ENCODE results near the gene CPNE6. TPM values are rescaled to one million over a fixed set of nuclear protein-coding genes. Genes with fewer than 3 reads are reported as not detected.
"Not testable (repeated sequence)": the region's sequence is repeated elsewhere in the genome, so short reads cannot be mapped to it uniquely, and the experiment has no call there.

Gene CPNE6
- total RNA-seq, 1 experiment from 2014 or later: not detected

DNA sequence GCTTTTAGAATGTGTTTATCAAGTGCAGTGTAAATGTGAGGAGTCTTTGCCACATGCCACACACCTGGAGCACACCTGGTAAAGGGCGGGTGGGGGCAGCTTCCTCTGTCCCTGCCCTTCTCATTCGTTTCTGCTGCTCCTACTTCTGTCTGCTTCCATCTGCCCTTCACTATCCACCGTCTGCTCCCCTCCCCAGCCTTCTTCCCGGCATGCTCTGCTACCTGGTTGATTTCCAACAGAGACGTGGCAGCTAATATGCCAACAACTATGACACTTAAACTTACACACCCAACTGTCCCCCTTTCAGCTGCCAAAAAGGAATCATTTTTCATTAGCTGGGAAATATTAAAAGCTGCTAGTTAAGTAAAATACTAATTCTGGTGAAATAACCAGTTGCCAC is 28.6 kb upstream of the CPNE6 start:
- no peak overlapping the region for H2AFZ ChIP-seq (ENCODE audit: low read length)
- no peak overlapping the region for H3K23ac ChIP-seq (ENCODE audit: insufficient read length, low read depth, low read length)
- no peak overlapping the region for H2AK5ac ChIP-seq (ENCODE audit: insufficient read length, low read length)
- H3K36me3 Mint-ChIP-seq (ENCODE audit: insufficient read depth in 1 of 3, low read depth in 3 of 3): 0 out of 7 replicates have a peak, but pooled peaks cover 0 to 2% (median 0%) of the 10 kb centered on the region in 3 experiments
- no peak overlapping the region for H2BK5ac ChIP-seq (ENCODE audit: insufficient read length, low read length)
- no peaks in the 10 kb centered on the region for H3K79me2 ChIP-seq (ENCODE audit: insufficient read depth, low read length)
- H4K91ac ChIP-seq (ENCODE audit: insufficient read length, low read depth, low read length): no peak overlapping the region
- no peak overlapping the region for H3K4me2 ChIP-seq (ENCODE audit: insufficient read depth, insufficient read length, low read length)
- no peaks in the 10 kb centered on the region for H4K20me1 ChIP-seq (ENCODE audit: control insufficient read depth, insufficient read depth, insufficient read length)
- no peaks in the 10 kb centered on the region for H3K4me1 ChIP-seq (ENCODE audit: insufficient read depth, low read length)
- H3K4me3 Mint-ChIP-seq: no peak overlapping the region
- H3K18ac ChIP-seq (ENCODE audit: insufficient read length, low read depth, low read length): no peak overlapping the region
- H3K4ac ChIP-seq (ENCODE audit: low read depth, low read length): no peak overlapping the region
- no peak overlapping the region for H4K8ac ChIP-seq (replicated peaks; ENCODE audit: insufficient read length, low read depth, low read length)
- no peak overlapping the region for H3K27ac ChIP-seq (ENCODE audit: insufficient read length, low read depth, low read length)
- peaks cover 3 to 6% of the 10 kb centered on the region in 2 experiments; a peak in 3 of 4 replicates for H3K4me1 Mint-ChIP-seq
- H3K9me3 Mint-ChIP-seq: no peaks in the 10 kb centered on the region; a peak in 2 of 5 replicates
- H3K27me3 ChIP-seq (ENCODE audit: insufficient read depth, low read length): no peaks in the 10 kb centered on the region
- WGBS (ENCODE audit: extremely low coverage, insufficient read length, low lambda C conversion rate): no CpG with 5 or more reads among the region's 5 CpGs
- no peak overlapping the region for H2BK20ac ChIP-seq (ENCODE audit: low read depth, low read length, poor library complexity, severe bottlenecking)
- H2BK12ac ChIP-seq (ENCODE audit: insufficient read length, low read depth, low read length): no peak overlapping the region
- peaks cover 12% of the 10 kb centered on the region for H3K27me3 Mint-ChIP-seq (ENCODE audit: low read depth)
- no peak overlapping the region for H3K27ac Mint-ChIP-seq
- H4K5ac ChIP-seq (ENCODE audit: insufficient read length, low read depth, low read length): no peak overlapping the region
- no peak overlapping the region for H2BK120ac ChIP-seq (ENCODE audit: low read depth, low read length, poor library complexity, severe bottlenecking)
- H3K9ac ChIP-seq (ENCODE audit: extremely low read depth, insufficient read length, low read length): no peak overlapping the region
- H3T11ph ChIP-seq (ENCODE audit: low read length): no peak overlapping the region
- H2BK15ac ChIP-seq (ENCODE audit: low read depth, low read length): no peak overlapping the region
- TF ChIP-seq, protein P1, sequence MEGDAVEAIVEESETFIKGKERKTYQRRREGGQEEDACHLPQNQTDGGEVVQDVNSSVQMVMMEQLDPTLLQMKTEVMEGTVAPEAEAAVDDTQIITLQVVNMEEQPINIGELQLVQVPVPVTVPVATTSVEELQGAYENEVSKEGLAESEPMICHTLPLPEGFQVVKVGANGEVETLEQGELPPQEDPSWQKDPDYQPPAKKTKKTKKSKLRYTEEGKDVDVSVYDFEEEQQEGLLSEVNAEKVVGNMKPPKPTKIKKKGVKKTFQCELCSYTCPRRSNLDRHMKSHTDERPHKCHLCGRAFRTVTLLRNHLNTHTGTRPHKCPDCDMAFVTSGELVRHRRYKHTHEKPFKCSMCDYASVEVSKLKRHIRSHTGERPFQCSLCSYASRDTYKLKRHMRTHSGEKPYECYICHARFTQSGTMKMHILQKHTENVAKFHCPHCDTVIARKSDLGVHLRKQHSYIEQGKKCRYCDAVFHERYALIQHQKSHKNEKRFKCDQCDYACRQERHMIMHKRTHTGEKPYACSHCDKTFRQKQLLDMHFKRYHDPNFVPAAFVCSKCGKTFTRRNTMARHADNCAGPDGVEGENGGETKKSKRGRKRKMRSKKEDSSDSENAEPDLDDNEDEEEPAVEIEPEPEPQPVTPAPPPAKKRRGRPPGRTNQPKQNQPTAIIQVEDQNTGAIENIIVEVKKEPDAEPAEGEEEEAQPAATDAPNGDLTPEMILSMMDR (conservative IDR thresholded peaks at IDR 0.05): no peak
- no peak overlapping the region for H3K56ac ChIP-seq (ENCODE audit: insufficient read length, low read depth, low read length)
- no peak overlapping the region for H3K14ac ChIP-seq (ENCODE audit: insufficient read depth, low read length)
- DNase-seq: no peak
- H3K23me2 ChIP-seq (ENCODE audit: insufficient read length, low read depth, low read length, poor library complexity, severe bottlenecking): no peaks in the 10 kb centered on the region
- no peaks in the 10 kb centered on the region for H3K9me3 ChIP-seq (ENCODE audit: control insufficient read depth, low read depth, low read length)
- no peaks in the 10 kb centered on the region for H3K79me1 ChIP-seq (ENCODE audit: insufficient read depth, low read depth, low read length, poor library complexity, severe bottlenecking)

DNA sequence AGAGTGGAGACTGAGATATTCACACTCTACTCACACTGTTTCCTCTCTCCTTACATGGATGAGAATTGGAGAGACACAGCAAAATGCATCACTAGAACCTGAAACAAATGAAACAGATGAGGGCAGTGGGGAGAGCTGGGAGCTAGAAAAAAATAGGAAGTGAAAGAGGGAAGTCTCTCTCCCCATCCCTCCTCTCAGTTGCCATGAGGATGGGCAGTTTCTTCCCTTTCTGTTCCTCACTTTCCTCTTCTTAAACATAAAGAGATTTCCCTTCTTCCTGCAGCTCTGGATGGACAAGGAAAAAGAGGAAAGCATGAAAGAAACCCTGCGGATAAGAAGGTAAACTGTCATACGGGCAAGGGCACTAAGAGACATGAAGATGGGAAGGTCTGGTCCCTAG is 22.4 kb upstream of the CPNE6 start:
- H2BK12ac ChIP-seq (ENCODE audit: insufficient read length, low read depth, low read length); H2AFZ ChIP-seq (ENCODE audit: low read length); H3K23ac ChIP-seq (ENCODE audit: insufficient read length, low read depth, low read length); H3K4me2 ChIP-seq (ENCODE audit: insufficient read depth, insufficient read length, low read length); H3K9ac ChIP-seq (ENCODE audit: extremely low read depth, insufficient read length, low read length); H3K9me3 ChIP-seq (ENCODE audit: control insufficient read depth, low read depth, low read length); H3K14ac ChIP-seq (ENCODE audit: insufficient read depth, low read length); H4K20me1 ChIP-seq (ENCODE audit: control insufficient read depth, insufficient read depth, insufficient read length); DNase-seq; H3K18ac ChIP-seq (ENCODE audit: insufficient read length, low read depth, low read length); H3K27ac Mint-ChIP-seq; H3K4ac ChIP-seq (ENCODE audit: low read depth, low read length); H4K8ac ChIP-seq (replicated peaks; ENCODE audit: insufficient read length, low read depth, low read length); H4K91ac ChIP-seq (ENCODE audit: insufficient read length, low read depth, low read length); H2AK5ac ChIP-seq (ENCODE audit: insufficient read length, low read length); H4K5ac ChIP-seq (ENCODE audit: insufficient read length, low read depth, low read length); H2BK5ac ChIP-seq (ENCODE audit: insufficient read length, low read length); H3K27ac ChIP-seq (ENCODE audit: insufficient read length, low read depth, low read length); H3K23me2 ChIP-seq (ENCODE audit: insufficient read length, low read depth, low read length, poor library complexity, severe bottlenecking); H3T11ph ChIP-seq (ENCODE audit: low read length); H3K36me3 Mint-ChIP-seq (ENCODE audit: insufficient read depth in 1 of 3, low read depth in 3 of 3); H2BK20ac ChIP-seq (ENCODE audit: low read depth, low read length, poor library complexity, severe bottlenecking); H3K56ac ChIP-seq (ENCODE audit: insufficient read length, low read depth, low read length); H3K79me2 ChIP-seq (ENCODE audit: insufficient read depth, low read length); H2BK120ac ChIP-seq (ENCODE audit: low read depth, low read length, poor library complexity, severe bottlenecking); H3K4me1 ChIP-seq (ENCODE audit: insufficient read depth, low read length); H3K9me3 Mint-ChIP-seq; H3K27me3 ChIP-seq (ENCODE audit: insufficient read depth, low read length); H2BK15ac ChIP-seq (ENCODE audit: low read depth, low read length); H3K4me3 Mint-ChIP-seq; H3K79me1 ChIP-seq (ENCODE audit: insufficient read depth, low read depth, low read length, poor library complexity, severe bottlenecking): not testable (repeated sequence)
- Mint-ChIP-seq H3K27me3 (ENCODE audit: low read depth) (peaks cover 15% of the 10 kb centered on the region), H3K4me1 (peaks cover 15 to 23% of the 10 kb centered on the region in 2 experiments)
- no CpG with 5 or more reads among the region's 2 CpGs for WGBS (ENCODE audit: extremely low coverage, insufficient read length, low lambda C conversion rate)

All from H9 (cell line).